HG02642 (cell line): ENCODE data around the gene HPCA.

Source experiments
- ATAC-seq: cut with Tn5 transposase; IDR thresholded peaks from one replicate; pipeline ENCODE4 v1.9.1; 2021; ENCODE audit warnings: mild to moderate bottlenecking; ENCODE audit not compliant: unreplicated experiment, poor library complexity

HPCA gene

GRCh38 chr1:32888134-32888533 is 1.8 kb downstream of the HPCA start:
- no peak for ATAC-seq

GRCh38 chr1:32888677-32889420 is 2.6 kb downstream of the HPCA start:
- no peak for ATAC-seq

GRCh38 chr1:32889731-32890278 is 3.5 kb downstream of the HPCA start:
- ATAC-seq = no peak

- ATAC-seq = no peak
Observed at GRCh38 chr1:32890516-32891240, 4.4 kb downstream of the HPCA start.

- no peak for ATAC-seq
Observed at GRCh38 chr1:32891241-32891570, 4.9 kb downstream of the HPCA start.

GRCh38 chr1:32891630-32892029 is 5.3 kb downstream of the HPCA start:
- no peak for ATAC-seq

- no peak for ATAC-seq
Observed at GRCh38 chr1:32892368-32893197, 6.3 kb downstream of the HPCA start.

GRCh38 chr1:32893198-32894018 is 7.1 kb downstream of the HPCA start:
- ATAC-seq = no peak

GRCh38 chr1:32894019-32894600 is 7.8 kb downstream of the HPCA start:
- no peak for ATAC-seq

- ATAC-seq = no peak
Observed at GRCh38 chr1:32894681-32895080, 8.4 kb downstream of the HPCA start.

GRCh38 chr1:32895325-32896215 is 9.3 kb downstream of the HPCA start:
- no peak for ATAC-seq

- no peak for ATAC-seq
Observed at GRCh38 chr1:32896451-32896850, 10.2 kb downstream of the HPCA start.

GRCh38 chr1:32897082-32898049 is 11.1 kb downstream of the HPCA start:
- no peak for ATAC-seq

- no peak for ATAC-seq
Observed at GRCh38 chr1:32898056-32898455, 11.8 kb downstream of the HPCA start.

GRCh38 chr1:32898958-32899357 is 12.7 kb downstream of the HPCA start:
- ATAC-seq = no peak

- ATAC-seq = no peak
Observed at GRCh38 chr1:32899586-32900296, 13.4 kb downstream of the HPCA start.

GRCh38 chr1:32900371-32900955 is 14.2 kb downstream of the HPCA start:
- no peak for ATAC-seq
